ENCODE measurements around the gene TMPRSS13. TPM values are rescaled to one million over a fixed set of nuclear protein-coding genes. Genes with fewer than 3 reads are reported as not detected.

TMPRSS13 gene
- total and polyA plus RNA-seq, 7 donors, result not detected

GRCh38 chr11:117900121-117900648 is 29.0 kb downstream of the TMPRSS13 start:
- H3K9me3 ChIP-seq, result peaks cover under 1% of the 10 kb centered on the region
- intact Hi-C loops (cut with DNase I), result no loop called here
- no peak for ATAC-seq

DNA sequence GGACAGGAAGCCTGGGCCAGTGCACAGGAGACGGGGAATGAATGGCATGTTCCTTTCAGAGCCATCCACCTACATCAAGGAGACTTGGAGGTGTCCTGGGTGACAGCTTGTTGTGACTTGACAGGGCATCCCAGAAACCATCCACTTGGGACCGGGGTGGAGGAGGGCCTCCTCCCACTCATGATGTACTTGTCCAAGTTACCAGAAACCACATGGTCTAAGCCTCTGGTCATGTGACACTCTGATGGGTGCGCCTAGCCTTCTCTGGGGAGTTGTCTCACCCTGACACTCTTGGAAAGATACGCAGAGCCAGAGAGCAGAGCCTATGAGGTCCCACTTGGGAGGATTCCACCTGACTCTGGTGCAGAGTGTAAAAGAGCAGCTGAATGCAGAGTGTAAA is 31.1 kb downstream of the TMPRSS13 start:
- peaks cover 5% of the 10 kb centered on the region for H3K9me3 ChIP-seq
- intact Hi-C loops (cut with DNase I), result no loop called here
- H3K4me1 ChIP-seq, result no peaks in the 10 kb centered on the region
- H3K4me3 ChIP-seq, result no peak overlapping the region
- no peaks in the 10 kb centered on the region for H3K36me3 ChIP-seq (ENCODE audit: insufficient read depth in 1 of 2, low read depth in 1 of 2)
- 65 to 77% (median 74%) methylated on average over 4 of the region's 4 CpGs for WGBS, 3 donors
- H3K27ac ChIP-seq, result no peak overlapping the region
- DNase-seq, result peak in 1 of 2 donors; percentile 34
- TF ChIP-seq, protein P1, sequence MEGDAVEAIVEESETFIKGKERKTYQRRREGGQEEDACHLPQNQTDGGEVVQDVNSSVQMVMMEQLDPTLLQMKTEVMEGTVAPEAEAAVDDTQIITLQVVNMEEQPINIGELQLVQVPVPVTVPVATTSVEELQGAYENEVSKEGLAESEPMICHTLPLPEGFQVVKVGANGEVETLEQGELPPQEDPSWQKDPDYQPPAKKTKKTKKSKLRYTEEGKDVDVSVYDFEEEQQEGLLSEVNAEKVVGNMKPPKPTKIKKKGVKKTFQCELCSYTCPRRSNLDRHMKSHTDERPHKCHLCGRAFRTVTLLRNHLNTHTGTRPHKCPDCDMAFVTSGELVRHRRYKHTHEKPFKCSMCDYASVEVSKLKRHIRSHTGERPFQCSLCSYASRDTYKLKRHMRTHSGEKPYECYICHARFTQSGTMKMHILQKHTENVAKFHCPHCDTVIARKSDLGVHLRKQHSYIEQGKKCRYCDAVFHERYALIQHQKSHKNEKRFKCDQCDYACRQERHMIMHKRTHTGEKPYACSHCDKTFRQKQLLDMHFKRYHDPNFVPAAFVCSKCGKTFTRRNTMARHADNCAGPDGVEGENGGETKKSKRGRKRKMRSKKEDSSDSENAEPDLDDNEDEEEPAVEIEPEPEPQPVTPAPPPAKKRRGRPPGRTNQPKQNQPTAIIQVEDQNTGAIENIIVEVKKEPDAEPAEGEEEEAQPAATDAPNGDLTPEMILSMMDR (IDR thresholded peaks at IDR 0.05), result no peak
- ATAC-seq, result no peak
- peaks cover 0 to 3% (median 0%) of the 10 kb centered on the region in 3 donors for H3K27me3 ChIP-seq (ENCODE audit: insufficient read depth in 3 of 3, low read length in 2 of 3)

More at GRCh38 chr11:117900121-117900648, 29.0 kb downstream of the TMPRSS13 start:
- Histone ChIP-seq H3K27me3 (ENCODE audit: insufficient read depth in 3 of 3, low read length in 2 of 3) (peaks cover 0 to 4% (median 2%) of the 10 kb centered on the region in 3 donors), H3K4me1 (no peaks in the 10 kb centered on the region), H3K4me3 (no peak overlapping the region), H3K36me3 (ENCODE audit: insufficient read depth in 1 of 2, low read depth in 1 of 2) (no peaks in the 10 kb centered on the region), H3K27ac (no peak overlapping the region)
- 79 to 90% (median 89%) methylated on average over 4 of the region's 4 CpGs for WGBS, 3 donors
- DNase-seq, result peak in 1 of 2 donors; percentile 32
- TF ChIP-seq, protein P1 (IDR thresholded peaks at IDR 0.05), result no peak

DNA sequence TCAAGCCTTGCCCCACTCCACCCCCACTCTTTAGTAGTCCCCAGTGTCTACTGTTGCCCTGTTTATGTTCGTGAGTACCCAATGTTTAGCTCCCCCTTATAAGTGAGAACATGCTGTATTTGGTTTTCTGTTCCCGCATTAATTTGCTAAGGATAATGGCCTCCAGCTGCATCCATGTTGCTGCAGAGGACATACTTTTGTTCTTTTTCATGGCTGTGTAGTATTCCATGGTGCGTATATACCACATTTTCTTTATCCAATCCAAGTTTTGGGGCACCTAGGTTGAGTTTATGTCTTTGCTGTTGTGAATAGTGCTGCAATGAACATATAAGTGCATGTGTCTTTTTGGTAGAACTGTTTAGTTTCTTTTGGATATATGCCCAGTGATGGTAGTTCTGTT is 36.6 kb downstream of the TMPRSS13 start:
- Histone ChIP-seq H3K27ac (no peak overlapping the region), H3K36me3 (ENCODE audit: insufficient read depth in 1 of 2, low read depth in 1 of 2) (no peaks in the 10 kb centered on the region), H3K4me3 (no peak overlapping the region), H3K27me3 (ENCODE audit: insufficient read depth in 3 of 3, low read length in 2 of 3) (no peaks in the 10 kb centered on the region), H3K9me3 (peaks cover 5% of the 10 kb centered on the region), H3K4me1 (no peaks in the 10 kb centered on the region)
- DNase-seq (peak in 1 of 2 donors; percentile 2), ATAC-seq (no peak)
- TF ChIP-seq, protein P1 (IDR thresholded peaks at IDR 0.05), result no peak
- WGBS, 3 donors, result 95 to 97% (median 96%) methylated on average over 3 of the region's 3 CpGs
- intact Hi-C loops (cut with DNase I), result no loop called here

GRCh38 chr11:117891362-117891761 is 37.8 kb downstream of the TMPRSS13 start:
- TF ChIP-seq, protein P1 (IDR thresholded peaks at IDR 0.05), result no peak
- H3K4me1 ChIP-seq, result peaks cover under 1% of the 10 kb centered on the region
- 77 to 91% (median 80%) methylated on average over 1 to 2 of the region's 2 CpGs for WGBS, 3 donors
- H3K4me3 ChIP-seq, result no peak overlapping the region
- intact Hi-C loops (cut with DNase I), result no loop called here
- H3K27me3 ChIP-seq (ENCODE audit: insufficient read depth in 3 of 3, low read length in 2 of 3), result no peaks in the 10 kb centered on the region
- no peak for DNase-seq
- no peak for ATAC-seq
- H3K9me3 ChIP-seq, result peaks cover 5% of the 10 kb centered on the region
- H3K27ac ChIP-seq, result no peak overlapping the region
- H3K36me3 ChIP-seq (ENCODE audit: insufficient read depth in 1 of 2, low read depth in 1 of 2), result no peaks in the 10 kb centered on the region

DNA sequence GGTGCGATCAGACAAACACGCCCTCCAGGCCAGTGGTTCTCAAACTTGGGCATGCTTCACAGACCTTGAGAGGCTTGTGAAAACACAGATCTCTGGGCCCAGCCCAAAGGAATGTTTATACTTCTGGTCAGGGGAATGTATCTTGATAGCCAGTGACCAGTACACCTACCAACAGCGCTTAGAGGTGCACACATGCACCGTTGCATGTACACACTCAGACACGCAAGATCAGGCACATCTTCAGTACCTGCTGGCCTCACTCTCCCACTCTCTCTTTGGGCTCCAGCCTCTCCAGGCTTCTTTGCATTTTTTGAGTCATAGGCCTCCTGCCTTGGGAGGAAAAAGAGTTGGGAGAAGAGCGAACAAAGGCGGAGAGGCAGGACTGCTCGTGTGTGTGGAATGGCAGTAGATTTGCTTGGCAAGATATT is 41.0 kb downstream of the TMPRSS13 start:
- DNase-seq, result peak in 1 of 2 donors; percentile 32
- Histone ChIP-seq H3K4me3 (no peak overlapping the region), H3K4me1 (peaks cover 6% of the 10 kb centered on the region), H3K9me3 (no peaks in the 10 kb centered on the region), H3K36me3 (ENCODE audit: insufficient read depth in 1 of 2, low read depth in 1 of 2) (no peaks in the 10 kb centered on the region), H3K27me3 (ENCODE audit: insufficient read depth in 3 of 3, low read length in 2 of 3) (no peaks in the 10 kb centered on the region), H3K27ac (no peak overlapping the region)
- no peak for ATAC-seq
- intact Hi-C loops (cut with DNase I), result no loop called here
- WGBS, 3 donors, result 90 to 93% (median 91%) methylated on average over 8 of the region's 8 CpGs
- TF ChIP-seq, protein P1 (IDR thresholded peaks at IDR 0.05), result no peak

All from psoas muscle (tissue), 8 donors.